SH-SY5Y (cell line): ENCODE data around the gene CLDN18.

ENCODE experiments used
- GATA2 ChIP-seq: IDR thresholded peaks from 2 replicates; pipeline ENCODE4 v1.6.1; 2011; ENCODE audit warnings: mild to moderate bottlenecking, low read depth, low read length
- GATA3 ChIP-seq: IDR thresholded peaks from 2 replicates; pipeline ENCODE4 v1.6.1; 2011; ENCODE audit warnings: low read depth, mild to moderate bottlenecking, low read length, moderate library complexity

DNA sequence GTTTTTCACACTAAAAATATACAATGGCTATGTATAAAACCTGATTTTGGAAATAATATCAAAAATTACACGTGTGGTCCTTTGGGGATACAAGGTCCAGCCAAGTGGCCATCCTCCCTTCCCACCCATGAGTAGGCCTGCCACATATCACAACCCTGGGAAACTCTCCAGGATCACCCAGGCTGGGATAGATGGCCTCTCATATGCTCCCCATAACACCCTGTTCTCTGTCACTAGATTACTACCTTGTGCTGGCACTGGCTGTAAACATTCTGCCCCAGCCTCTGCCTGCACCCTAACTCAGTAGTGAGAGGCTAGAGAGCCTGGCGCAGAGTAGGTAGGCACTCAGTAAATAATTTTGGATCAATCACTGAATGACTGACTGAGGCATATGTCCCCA lies 52.1 kb downstream of the CLDN18 start:
- TF ChIP-seq GATA2 (no peak), GATA3 (no peak)
